ENCODE results near the gene SPATA21.

DNA sequence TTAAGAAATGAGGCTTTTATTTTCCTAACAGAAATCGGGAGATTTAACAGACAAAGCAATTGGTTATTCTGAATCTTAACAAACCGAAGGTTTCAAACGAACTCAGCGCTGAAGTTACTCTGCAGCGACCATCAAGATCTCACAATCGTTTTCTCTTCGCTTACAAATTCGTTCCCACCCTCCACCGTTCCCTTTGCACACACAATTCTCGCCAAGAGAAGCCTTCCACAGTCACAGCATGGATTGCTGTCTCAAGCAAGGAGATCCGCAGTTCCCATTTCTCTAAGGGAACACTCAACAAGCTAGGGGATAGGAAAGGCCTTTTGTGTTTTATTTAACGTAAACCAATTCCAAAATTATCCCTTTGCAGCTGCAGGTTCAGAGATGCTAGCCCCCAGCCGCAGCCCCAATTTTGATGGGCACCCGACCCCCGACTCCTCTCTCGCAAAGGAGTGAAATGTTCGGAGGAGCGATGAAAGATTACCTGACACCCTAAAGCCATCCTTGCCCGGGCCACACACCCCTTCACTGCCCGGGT is 85.7 kb downstream of the SPATA21 start:
- TF ChIP-seq, protein P1, sequence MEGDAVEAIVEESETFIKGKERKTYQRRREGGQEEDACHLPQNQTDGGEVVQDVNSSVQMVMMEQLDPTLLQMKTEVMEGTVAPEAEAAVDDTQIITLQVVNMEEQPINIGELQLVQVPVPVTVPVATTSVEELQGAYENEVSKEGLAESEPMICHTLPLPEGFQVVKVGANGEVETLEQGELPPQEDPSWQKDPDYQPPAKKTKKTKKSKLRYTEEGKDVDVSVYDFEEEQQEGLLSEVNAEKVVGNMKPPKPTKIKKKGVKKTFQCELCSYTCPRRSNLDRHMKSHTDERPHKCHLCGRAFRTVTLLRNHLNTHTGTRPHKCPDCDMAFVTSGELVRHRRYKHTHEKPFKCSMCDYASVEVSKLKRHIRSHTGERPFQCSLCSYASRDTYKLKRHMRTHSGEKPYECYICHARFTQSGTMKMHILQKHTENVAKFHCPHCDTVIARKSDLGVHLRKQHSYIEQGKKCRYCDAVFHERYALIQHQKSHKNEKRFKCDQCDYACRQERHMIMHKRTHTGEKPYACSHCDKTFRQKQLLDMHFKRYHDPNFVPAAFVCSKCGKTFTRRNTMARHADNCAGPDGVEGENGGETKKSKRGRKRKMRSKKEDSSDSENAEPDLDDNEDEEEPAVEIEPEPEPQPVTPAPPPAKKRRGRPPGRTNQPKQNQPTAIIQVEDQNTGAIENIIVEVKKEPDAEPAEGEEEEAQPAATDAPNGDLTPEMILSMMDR (IDR thresholded peaks at IDR 0.05), result no peak
- TF ChIP-seq ZFX (IDR thresholded peaks at IDR 0.05; ENCODE audit: borderline replicate concordance), result no peak

All from 22Rv1 (cell line).